Spleen (tissue), 7 donors: ENCODE results near the gene ANKRD27.

Experiments
- CTCF ChIP-seq, 11 experiments: fragments of 200-600 bp in 7 of 11; fragments of 450-650 bp in 4 of 11; sonication (generic) in 4 of 11; IDR thresholded peaks in 8 of 11; conservative IDR thresholded peaks in 3 of 11; 1 replicate in 7 of 11; 2 replicates in 4 of 11; pipeline versions ENCODE4 v1.4.0 to v1.8.0; 2016 to 2021; ENCODE audit warnings: antibody characterized with exemption in 11 of 11, inconsistent platforms in 4 of 11, mild to moderate bottlenecking in 1 of 11
- POLR2AphosphoS5 ChIP-seq, 3 donors: sonication (generic); formaldehyde crosslinking; IDR thresholded peaks; one replicate each; pipeline ENCODE4 v1.5.1; 2017; ENCODE audit warnings: antibody characterized with exemption in 3 of 3
- donor health status: DM: no; HTN: no; CAD: no; lungs with moderate emphysema.
- donor health status: DM: no; HTN: no; CAD: no.
- donor health status: DM: no; HTN: no; CAD: no.

- TF ChIP-seq POLR2AphosphoS5 (IDR thresholded peaks at IDR 0.05): peak; percentile 88 to 90 (median 89)
- TF ChIP-seq CTCF (IDR thresholded peaks at IDR 0.05 in 8 of 11, conservative IDR thresholded peaks at IDR 0.05 in 3 of 11): peak in 3 of 11 experiments; percentile 17 to 44 (median 22)
Measured at GRCh38 chr19:32674931-32675719, at the start of gene ANKRD27.
